Femur (tissue), 1 donor: Measurements from ENCODE around the gene LRP2.
"Not testable (repeated sequence)": the region's sequence is repeated elsewhere in the genome, so short reads cannot be mapped to it uniquely, and the experiment has no call there.

ENCODE experiments used
- DNase-seq: peaks from one replicate; pipeline ENCODE4 v3.0.0-alpha.2; 2017

The LRP2 gene

GRCh38 chr2:169300636-169301530, 61.5 kb downstream of the LRP2 start:
- DNase-seq: no peak

DNA sequence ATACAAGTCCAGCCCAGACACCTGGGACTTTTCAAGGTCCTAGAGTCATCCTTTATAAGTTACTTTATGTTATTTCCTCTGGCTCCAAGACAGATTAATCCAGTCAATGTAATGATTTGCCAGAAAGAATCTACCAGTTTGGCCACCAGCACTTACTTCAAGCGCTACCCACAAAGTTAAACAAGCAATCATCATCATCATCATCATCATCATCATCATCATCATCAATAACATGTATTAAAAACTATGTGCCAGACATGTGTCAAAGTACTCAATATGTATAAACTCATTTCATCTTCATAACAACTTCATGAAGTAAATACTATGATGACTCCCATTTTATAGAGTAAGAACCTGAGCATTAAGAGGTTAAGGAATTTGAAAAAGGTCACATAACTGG, 64.3 kb downstream of the LRP2 start:
- DNase-seq: no peak

DNA sequence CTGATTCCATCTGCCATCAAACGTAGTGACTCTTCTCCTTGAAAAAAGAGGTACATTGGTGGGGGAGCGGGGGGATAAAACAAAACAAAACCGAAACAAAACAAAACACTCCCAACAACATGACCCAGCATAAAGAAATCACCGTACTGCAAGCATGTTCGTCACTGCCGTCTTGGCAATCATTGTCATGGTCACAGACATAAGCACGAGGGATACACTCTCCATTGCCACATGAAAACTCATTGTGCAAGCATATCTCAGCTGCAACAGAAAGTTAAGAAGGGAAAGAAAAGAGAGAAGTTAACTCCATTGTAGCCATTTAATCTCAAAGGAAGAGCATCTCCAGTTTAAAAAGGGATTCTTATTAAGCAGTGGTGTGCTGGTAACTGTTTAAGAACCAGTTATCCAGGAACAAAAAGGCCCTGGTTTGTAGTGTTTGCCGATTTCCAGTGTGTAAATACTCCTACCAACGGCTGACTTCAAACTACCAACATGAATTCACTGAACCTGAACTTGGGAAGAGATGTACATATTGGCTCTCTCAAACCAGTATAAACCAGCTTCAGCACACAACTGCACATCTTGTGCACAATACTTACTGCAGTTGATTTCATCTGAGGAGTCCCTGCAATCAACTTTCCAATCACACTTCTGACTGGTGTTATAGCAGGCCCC, 68.2 kb downstream of the LRP2 start:
- no peak for DNase-seq

GRCh38 chr2:169291517-169291916, 70.8 kb downstream of the LRP2 start:
- no peak for DNase-seq

GRCh38 chr2:169290433-169290832, 71.9 kb downstream of the LRP2 start:
- DNase-seq: no peak

DNA sequence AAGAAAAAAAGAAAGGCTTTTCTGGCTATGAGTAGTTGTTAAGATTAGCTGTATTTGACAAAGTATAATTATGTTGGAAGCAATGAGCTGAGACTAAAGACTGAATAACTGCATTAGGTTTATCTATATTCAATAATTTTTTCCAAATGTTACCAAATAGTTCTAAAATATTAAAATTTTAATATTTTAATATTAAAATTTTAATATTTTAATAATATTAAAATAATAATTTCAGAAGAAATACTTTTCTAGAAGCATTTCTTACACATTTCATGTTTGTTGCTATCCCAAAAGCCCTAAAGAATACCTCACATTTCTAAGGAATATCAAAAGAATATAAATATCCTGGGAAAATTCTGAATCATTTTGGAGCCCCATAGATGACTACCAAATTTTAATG, 74.7 kb downstream of the LRP2 start:
- no peak for DNase-seq

DNA sequence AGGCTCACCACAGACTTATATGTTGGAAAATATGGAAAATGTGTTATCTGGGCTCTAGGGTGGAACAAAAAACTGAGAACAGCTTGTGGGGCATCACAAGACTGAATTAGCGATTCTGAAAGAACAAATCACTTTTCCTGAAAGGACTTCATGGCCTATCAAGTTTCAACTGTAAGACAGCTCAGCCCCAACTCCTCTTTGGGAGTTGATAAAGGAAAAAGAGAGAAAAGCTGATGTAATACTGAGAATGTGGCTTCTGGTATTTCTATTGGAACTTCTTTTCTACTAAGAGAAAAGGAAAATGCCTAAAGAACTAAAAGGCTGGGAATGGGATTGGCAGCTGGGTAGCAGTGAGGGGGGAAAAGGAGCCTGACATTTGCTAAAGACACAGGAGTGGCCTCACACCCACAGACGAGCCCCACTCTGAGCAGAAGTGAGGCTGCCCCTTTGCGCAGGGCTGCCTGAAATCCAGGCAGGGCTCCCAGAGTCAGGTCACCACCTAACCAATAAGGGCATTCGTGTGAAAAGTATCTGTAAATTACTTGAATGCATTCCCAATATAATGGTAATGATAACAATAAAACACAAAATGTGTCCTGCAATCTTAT, 75.6 kb downstream of the LRP2 start:
- no peak for DNase-seq

DNA sequence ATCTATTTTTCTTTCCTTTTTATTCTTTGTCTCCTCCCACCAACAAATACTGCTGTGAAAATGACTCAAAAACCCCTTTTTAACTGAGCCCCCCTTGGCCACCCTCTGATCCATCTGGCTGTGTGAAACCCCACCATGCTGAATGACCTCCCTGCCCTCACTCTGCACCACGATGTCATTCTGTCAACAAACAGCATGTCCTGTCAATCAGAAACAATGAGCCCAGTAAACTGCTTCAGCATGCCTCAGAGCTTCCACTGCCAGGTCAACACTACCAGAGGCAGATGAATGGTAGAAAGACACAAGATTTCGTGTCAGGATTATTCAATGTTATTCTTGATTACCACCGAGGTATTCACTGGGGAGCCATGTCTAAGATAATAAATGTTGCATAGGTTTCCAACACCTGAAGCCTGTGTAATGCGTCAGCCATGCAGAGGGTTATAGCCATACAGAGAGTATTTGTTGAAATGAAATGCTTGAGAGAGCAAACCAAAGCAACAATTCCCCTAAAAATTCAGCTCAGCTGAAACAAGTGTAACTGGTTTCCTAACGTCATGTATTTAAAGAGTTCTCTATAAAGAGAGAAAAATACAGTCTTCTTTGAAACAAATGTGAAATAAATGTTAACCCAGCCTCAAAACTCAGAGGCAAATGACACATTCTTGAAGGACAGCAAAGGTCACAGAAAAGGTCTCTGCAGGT, 76.7 kb downstream of the LRP2 start:
- no peak for DNase-seq

- no peak for DNase-seq
Observed at GRCh38 chr2:169280502-169280901, 81.8 kb downstream of the LRP2 start.

- no peak for DNase-seq
Observed at GRCh38 chr2:169275696-169276444, 86.5 kb downstream of the LRP2 start.

GRCh38 chr2:169272010-169272409, 90.3 kb downstream of the LRP2 start:
- no peak for DNase-seq

- not testable (repeated sequence) for DNase-seq
Observed at GRCh38 chr2:169270574-169270973, 91.8 kb downstream of the LRP2 start.

GRCh38 chr2:169265591-169265990, 96.7 kb downstream of the LRP2 start:
- no peak for DNase-seq

DNA sequence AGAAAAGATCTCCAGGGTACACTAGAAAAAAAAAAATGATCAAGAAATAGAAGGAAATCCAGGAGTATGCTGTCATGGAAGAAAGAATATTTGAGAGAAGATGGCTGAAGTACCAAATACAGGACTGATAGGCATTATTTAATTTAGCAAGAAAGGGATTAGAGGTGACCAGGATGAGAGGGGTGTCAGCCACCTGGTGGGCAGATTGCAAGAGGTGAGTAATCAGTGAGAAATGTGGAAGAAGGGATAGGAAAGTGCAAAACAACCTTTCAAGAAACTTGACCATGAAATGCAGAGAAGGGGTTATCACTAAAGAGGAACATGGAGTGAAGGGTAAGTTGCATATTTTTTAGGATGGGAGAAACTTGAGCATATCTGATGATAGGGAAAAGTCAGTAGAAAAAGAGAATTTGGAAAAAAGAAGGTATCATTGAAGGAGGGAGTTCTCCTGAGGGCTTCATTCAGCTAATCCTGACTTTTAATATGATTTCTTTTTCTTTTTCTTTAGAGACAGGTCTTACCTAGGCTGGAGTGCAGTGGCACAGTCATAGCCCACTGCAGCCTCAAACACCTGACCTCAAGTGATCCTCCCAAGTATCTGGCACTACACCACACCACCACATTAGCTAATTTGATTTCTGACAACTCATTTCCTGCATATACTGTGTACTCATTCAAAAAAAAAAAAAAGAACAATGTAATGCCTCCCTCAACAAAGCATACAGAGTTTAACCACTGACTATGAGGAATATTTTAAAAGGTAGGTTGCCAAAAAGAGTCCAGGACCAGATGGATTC, 101.3 kb downstream of the LRP2 start:
- DNase-seq: no peak

- no peak for DNase-seq
Observed at GRCh38 chr2:169260246-169260645, 102.1 kb downstream of the LRP2 start.

GRCh38 chr2:169259402-169259801, 102.9 kb downstream of the LRP2 start:
- DNase-seq: no peak

- no peak for DNase-seq
Observed at GRCh38 chr2:169258045-169258601, 104.2 kb downstream of the LRP2 start.

- no peak for DNase-seq
Observed at GRCh38 chr2:169254774-169255173, 107.6 kb downstream of the LRP2 start.

- no peak for DNase-seq
Observed at GRCh38 chr2:169247211-169247610, 115.1 kb downstream of the LRP2 start.

GRCh38 chr2:169240405-169240804, 121.9 kb downstream of the LRP2 start:
- no peak for DNase-seq

DNA sequence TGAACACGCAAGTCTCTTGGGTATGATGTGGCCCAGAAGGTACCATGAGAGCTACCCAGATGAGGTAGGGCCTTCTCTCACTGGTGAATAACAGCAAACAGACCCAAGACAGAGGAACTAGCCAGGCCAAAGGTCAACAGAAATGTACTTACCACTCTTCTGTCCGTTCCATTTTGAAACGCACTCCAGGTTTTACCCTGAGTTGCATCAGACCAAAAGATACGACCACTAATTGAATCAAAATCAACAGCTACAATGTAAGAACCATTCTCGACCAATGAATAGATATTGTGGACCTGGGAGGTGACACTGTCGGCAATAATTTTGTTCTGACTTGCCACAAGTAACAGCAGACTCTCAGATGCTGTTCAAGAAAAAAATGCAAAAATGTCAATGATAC, 124.4 kb downstream of the LRP2 start:
- no peak for DNase-seq
